ENCODE measurements around the gene GPHB5.

DNA sequence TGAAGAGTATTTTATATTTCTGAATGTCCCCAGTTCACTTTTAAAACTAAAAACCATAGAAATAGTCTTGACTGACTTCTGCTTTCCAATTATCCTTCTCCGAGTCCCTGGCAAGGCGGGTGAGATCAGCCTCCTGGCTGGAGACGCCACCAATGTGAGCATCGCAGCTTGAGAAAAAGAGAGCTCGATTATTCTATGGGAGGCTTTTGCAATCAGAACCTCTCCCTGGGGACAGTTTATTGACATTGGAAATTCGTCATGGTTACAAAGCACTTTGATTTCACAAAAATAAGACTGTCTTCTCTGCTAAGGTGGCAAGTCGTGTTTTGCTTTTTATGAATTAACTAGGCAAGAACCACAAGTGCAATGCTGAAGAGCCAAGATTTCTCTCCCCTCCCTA is 23.6 kb upstream of the GPHB5 start:
- TF ChIP-seq POLR2AphosphoS5 (IDR thresholded peaks at IDR 0.05; ENCODE audit: low read depth, low read length) = no peak
- TF ChIP-seq TAF1 (IDR thresholded peaks at IDR 0.05; ENCODE audit: borderline replicate concordance, low read depth, low read length) = no peak
